Measurements from ENCODE around the gene LRRFIP2.
A peak's percentile ranks its signal among the peaks of the same experiment; 100 is the strongest.

LRRFIP2 gene

DNA sequence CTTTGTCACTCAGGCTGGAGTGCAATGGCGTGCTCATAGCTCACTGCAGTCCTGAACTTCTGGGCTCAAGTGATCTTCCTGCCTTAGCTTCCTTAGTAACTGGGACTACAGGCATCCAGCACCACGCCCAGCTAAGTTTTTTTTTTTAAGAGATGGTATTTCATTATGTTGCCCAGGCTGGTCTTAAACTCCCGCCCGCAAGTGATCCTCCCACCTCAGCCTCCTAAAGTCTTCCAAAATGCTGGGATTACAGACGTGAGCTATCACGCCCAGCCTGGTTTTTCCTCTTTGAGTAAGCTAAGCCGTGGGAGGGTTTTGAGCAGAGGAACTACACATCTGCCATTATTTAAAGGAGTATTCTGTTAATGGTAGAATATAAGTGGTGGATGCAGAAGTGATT lies 7.4 kb upstream of the LRRFIP2 start:
- no peak for DNase-seq
- H3K36me3 ChIP-seq: no peaks in the 10 kb centered on the region
- intact Hi-C loops (cut with DNase I; ENCODE audit: low total_unique reads): no loop called here
- peak overlapping the region; percentile 51 to 74 for H3K27ac ChIP-seq
- H3K9me3 ChIP-seq: no peaks in the 10 kb centered on the region
- H3K4me3 ChIP-seq: no peak overlapping the region
- H3K4me1 ChIP-seq: peaks cover 0 to 64% (median 25%) of the 10 kb centered on the region in 4 donors
- no peaks in the 10 kb centered on the region for H3K27me3 ChIP-seq
- TF ChIP-seq, protein P1, sequence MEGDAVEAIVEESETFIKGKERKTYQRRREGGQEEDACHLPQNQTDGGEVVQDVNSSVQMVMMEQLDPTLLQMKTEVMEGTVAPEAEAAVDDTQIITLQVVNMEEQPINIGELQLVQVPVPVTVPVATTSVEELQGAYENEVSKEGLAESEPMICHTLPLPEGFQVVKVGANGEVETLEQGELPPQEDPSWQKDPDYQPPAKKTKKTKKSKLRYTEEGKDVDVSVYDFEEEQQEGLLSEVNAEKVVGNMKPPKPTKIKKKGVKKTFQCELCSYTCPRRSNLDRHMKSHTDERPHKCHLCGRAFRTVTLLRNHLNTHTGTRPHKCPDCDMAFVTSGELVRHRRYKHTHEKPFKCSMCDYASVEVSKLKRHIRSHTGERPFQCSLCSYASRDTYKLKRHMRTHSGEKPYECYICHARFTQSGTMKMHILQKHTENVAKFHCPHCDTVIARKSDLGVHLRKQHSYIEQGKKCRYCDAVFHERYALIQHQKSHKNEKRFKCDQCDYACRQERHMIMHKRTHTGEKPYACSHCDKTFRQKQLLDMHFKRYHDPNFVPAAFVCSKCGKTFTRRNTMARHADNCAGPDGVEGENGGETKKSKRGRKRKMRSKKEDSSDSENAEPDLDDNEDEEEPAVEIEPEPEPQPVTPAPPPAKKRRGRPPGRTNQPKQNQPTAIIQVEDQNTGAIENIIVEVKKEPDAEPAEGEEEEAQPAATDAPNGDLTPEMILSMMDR (IDR thresholded peaks at IDR 0.05): no peak

GRCh38 chr3:37179144-37179967 lies 5.0 kb upstream of the LRRFIP2 start:
- Histone ChIP-seq H3K4me3 (no peak overlapping the region), H3K27me3 (no peaks in the 10 kb centered on the region), H3K4me1 (peaks cover 0 to 61% (median 25%) of the 10 kb centered on the region in 4 donors), H3K9me3 (no peaks in the 10 kb centered on the region), H3K36me3 (no peaks in the 10 kb centered on the region), H3K27ac (peak overlapping the region in 1 of 2 donors; percentile 98)
- TF ChIP-seq, protein P1 (IDR thresholded peaks at IDR 0.05): no peak
- DNase-seq: no peak
- intact Hi-C loops (cut with DNase I; ENCODE audit: low total_unique reads): no loop called here

- DNase-seq: no peak
- Histone ChIP-seq H3K27me3 (no peaks in the 10 kb centered on the region), H3K9me3 (no peaks in the 10 kb centered on the region), H3K36me3 (peaks cover 0 to 5% (median 0%) of the 10 kb centered on the region in 3 donors), H3K27ac (peak overlapping the region; percentile 98 to 99), H3K4me1 (peaks cover 0 to 77% (median 37%) of the 10 kb centered on the region in 4 donors), H3K4me3 (peak overlapping the region in 1 of 2 donors; percentile 1)
- TF ChIP-seq, protein P1 (IDR thresholded peaks at IDR 0.05): no peak
- intact Hi-C loops (cut with DNase I; ENCODE audit: low total_unique reads): no loop called here
Measured at GRCh38 chr3:37173806-37174205, 576 bp downstream of the LRRFIP2 start.

- H3K9me3 ChIP-seq: no peaks in the 10 kb centered on the region
- H3K27me3 ChIP-seq: no peaks in the 10 kb centered on the region
- peak overlapping the region; percentile 58 to 69 for H3K27ac ChIP-seq
- intact Hi-C loops (cut with DNase I; ENCODE audit: low total_unique reads): no loop called here
- TF ChIP-seq, protein P1 (IDR thresholded peaks at IDR 0.05): no peak
- H3K36me3 ChIP-seq: peaks cover 0 to 13% (median 0%) of the 10 kb centered on the region in 3 donors
- H3K4me1 ChIP-seq: peaks cover 0 to 66% (median 24%) of the 10 kb centered on the region in 4 donors
- no peak overlapping the region for H3K4me3 ChIP-seq
- peak; percentile 35 to 74 for DNase-seq
Measured at GRCh38 chr3:37171144-37171543, 3.2 kb downstream of the LRRFIP2 start.

GRCh38 chr3:37170513-37170912 lies 3.9 kb downstream of the LRRFIP2 start:
- Histone ChIP-seq H3K4me1 (peaks cover 0 to 66% (median 24%) of the 10 kb centered on the region in 4 donors), H3K4me3 (no peak overlapping the region)

More at GRCh38 chr3:37170513-37170912, 3.9 kb downstream of the LRRFIP2 start:
- intact Hi-C loops (cut with DNase I; ENCODE audit: low total_unique reads): no loop called here
- Histone ChIP-seq H3K27ac (peak overlapping the region; percentile 58 to 69), H3K9me3 (no peaks in the 10 kb centered on the region), H3K27me3 (no peaks in the 10 kb centered on the region), H3K36me3 (peaks cover 0 to 15% (median 0%) of the 10 kb centered on the region in 3 donors)
- TF ChIP-seq, protein P1 (IDR thresholded peaks at IDR 0.05): no peak
- no peak for DNase-seq

All from tibial artery (tissue), 4 donors.